ENCODE results near the gene CIRBP. TPM values are rescaled to one million over a fixed set of nuclear protein-coding genes. Genes with fewer than 3 reads are reported as not detected.
A peak's percentile ranks its signal among the peaks of the same experiment; 100 is the strongest.

CIRBP gene
- polyA plus RNA-seq, 1 of the 3 experiments (the other 2 are of a cell fraction), result 762 TPM

GRCh38 chr19:1264801-1265614 is 4.1 kb upstream of the CIRBP start (continued):
- TF ChIP-seq CTCF (IDR thresholded peaks at IDR 0.05) (no peak), GABPA (IDR thresholded peaks at IDR 0.05; ENCODE audit: low read depth) (no peak), YY1 (IDR thresholded peaks at IDR 0.05; ENCODE audit: low read depth) (no peak), RAD21 (IDR thresholded peaks at IDR 0.05; ENCODE audit: low read length) (no peak), TCF12 (IDR thresholded peaks at IDR 0.05) (peak; percentile 72; the same call in 1 of the 2 replicates), CHD2 (IDR thresholded peaks at IDR 0.05; ENCODE audit: low read length, partially characterized antibody) (no peak), FOXJ3 (CRISPR knock-in tag; IDR thresholded peaks at IDR 0.05) (no peak), RFX5 (IDR thresholded peaks at IDR 0.05; ENCODE audit: low read length) (no peak), JUND (IDR thresholded peaks at IDR 0.05) (peak; percentile 95), RCOR1 (IDR thresholded peaks at IDR 0.05; ENCODE audit: low read length) (no peak), TEAD4 (IDR thresholded peaks at IDR 0.05; ENCODE audit: borderline replicate concordance, insufficient read depth) (peak; percentile 79), MAX (IDR thresholded peaks at IDR 0.05; ENCODE audit: low read depth) (no peak), FOSL2 (IDR thresholded peaks at IDR 0.05; ENCODE audit: borderline replicate concordance, low read depth) (peak; percentile 97), SIN3A (IDR thresholded peaks at IDR 0.05; ENCODE audit: borderline replicate concordance, low read depth, low read length) (no peak), PBX3 (IDR thresholded peaks at IDR 0.05) (no peak), POLR2AphosphoS5 (IDR thresholded peaks at IDR 0.05; ENCODE audit: low read depth, low read length) (no peak), IRF3 (IDR thresholded peaks at IDR 0.05; ENCODE audit: low read depth, low read length) (no peak), EZH2phosphoT487 (IDR thresholded peaks at IDR 0.05; ENCODE audit: borderline replicate concordance, low read depth) (no peak), MEF2A (IDR thresholded peaks at IDR 0.05; ENCODE audit: borderline replicate concordance, low read depth) (no peak), MXI1 (IDR thresholded peaks at IDR 0.05; ENCODE audit: low read depth, low read length) (no peak), EP300 (IDR thresholded peaks at IDR 0.05; ENCODE audit: borderline replicate concordance in 1 of 2, low read depth in 1 of 2, low read length in 1 of 2) (peak in 1 of 2 experiments; percentile 39; a peak in 1 of 4 replicates), SMC3 (IDR thresholded peaks at IDR 0.05; ENCODE audit: low read depth, low read length) (no peak), ZBTB33 (IDR thresholded peaks at IDR 0.05; ENCODE audit: borderline replicate concordance, low read depth) (no peak), USF2 (IDR thresholded peaks at IDR 0.05; ENCODE audit: borderline replicate concordance, low read depth, low read length) (no peak), FOXM1 (IDR thresholded peaks at IDR 0.05; ENCODE audit: low read depth) (no peak), TAF1 (IDR thresholded peaks at IDR 0.05; ENCODE audit: borderline replicate concordance, low read depth, low read length) (no peak), ELF1 (IDR thresholded peaks at IDR 0.05) (no peak)
